GM19193 (cell line): Measurements from ENCODE around the gene PLEKHG3.

Source experiments
- POLR2A ChIP-seq: IDR thresholded peaks from 4 replicates; pipeline ENCODE4 v1.6.1; 2011; ENCODE audit not compliant: insufficient read depth, insufficient read length; ENCODE audit errors: extremely low read depth

PLEKHG3 gene

GRCh38 chr14:64784006-64784405 lies 79.8 kb downstream of the PLEKHG3 start:
- TF ChIP-seq POLR2A = no peak

- TF ChIP-seq POLR2A = no peak
These were observed 82.3 kb downstream of the PLEKHG3 start for GRCh38 chr14:64786296-64787149.

- TF ChIP-seq POLR2A = no peak
These were observed 83.4 kb downstream of the PLEKHG3 start for GRCh38 chr14:64787619-64788018.

DNA sequence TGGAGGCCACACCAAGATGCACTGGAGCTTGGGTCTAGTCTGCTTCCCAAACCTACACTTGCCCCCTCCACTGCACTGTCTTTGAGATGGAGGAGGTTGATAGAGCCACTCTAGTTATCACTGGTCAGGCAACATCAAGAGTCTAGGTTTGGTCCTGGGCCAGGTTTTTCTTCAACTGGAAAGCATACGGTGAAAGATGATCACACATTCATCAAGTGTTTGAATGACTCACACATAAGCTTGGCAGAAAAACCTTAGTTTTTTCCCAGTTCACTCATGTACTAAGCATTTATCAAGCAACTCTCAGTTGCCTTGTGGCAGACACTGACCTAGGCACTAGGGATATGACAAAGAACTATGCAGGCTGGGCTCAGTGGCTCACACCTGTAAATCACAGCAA lies 84.5 kb downstream of the PLEKHG3 start:
- TF ChIP-seq POLR2A = no peak

DNA sequence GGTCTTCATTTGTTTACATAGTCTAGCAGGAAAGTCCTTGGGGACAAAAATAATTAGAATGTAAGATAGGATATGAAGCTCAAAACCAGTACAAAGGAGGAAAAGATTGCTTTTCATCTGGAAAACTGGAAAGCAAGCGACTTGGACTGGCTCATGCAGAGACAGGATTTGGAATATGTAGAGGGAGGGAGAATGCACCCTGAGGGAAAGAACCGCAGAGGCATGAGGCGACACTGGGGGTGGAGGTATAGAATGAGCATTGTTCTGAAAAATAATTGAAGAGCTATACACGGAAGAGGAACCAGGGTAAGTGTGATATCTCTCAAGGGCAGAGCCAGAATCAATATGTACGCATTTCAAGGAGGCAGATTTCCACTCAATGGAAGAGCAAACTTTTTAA lies 85.5 kb downstream of the PLEKHG3 start:
- TF ChIP-seq POLR2A = no peak

- no peak for TF ChIP-seq POLR2A
These were observed 86.3 kb downstream of the PLEKHG3 start for GRCh38 chr14:64790478-64790877.

GRCh38 chr14:64792231-64792630 lies 88.0 kb downstream of the PLEKHG3 start:
- no peak for TF ChIP-seq POLR2A

- no peak for TF ChIP-seq POLR2A
These were observed 88.8 kb downstream of the PLEKHG3 start for GRCh38 chr14:64792871-64793560.

- TF ChIP-seq POLR2A = no peak
These were observed 91.0 kb downstream of the PLEKHG3 start for GRCh38 chr14:64795211-64795610.

- TF ChIP-seq POLR2A = no peak
These were observed 91.7 kb downstream of the PLEKHG3 start for GRCh38 chr14:64795921-64796320.

GRCh38 chr14:64796369-64796768 lies 92.1 kb downstream of the PLEKHG3 start:
- no peak for TF ChIP-seq POLR2A

DNA sequence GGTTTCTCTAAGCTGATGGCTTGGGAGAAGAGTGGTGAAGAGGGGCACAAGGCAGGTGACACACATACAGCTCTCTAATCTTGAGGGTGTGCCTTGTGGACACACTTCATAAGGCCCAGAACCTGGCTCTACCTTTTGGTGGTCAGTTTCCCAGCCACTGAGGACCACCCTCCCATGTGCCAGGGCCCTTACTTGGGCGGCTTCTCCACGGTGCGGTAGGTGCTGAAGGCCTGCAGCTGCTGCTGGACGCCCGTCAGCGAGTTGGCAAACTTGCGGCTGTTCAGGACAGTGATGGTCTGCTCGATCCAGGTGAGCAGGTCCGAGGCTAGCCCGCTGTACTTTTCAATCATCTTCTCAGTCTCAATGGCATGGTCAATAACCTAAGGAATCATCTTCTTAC lies 95.3 kb downstream of the PLEKHG3 start:
- no peak for TF ChIP-seq POLR2A
